Measurements from ENCODE around the gene ATAD3B.

- TF ChIP-seq POLR2A (IDR thresholded peaks at IDR 0.05; ENCODE audit: low read depth, low read length) (no peak), TARDBP (IDR thresholded peaks at IDR 0.05; ENCODE audit: borderline replicate concordance) (no peak), EZH2 (IDR thresholded peaks at IDR 0.05; ENCODE audit: borderline replicate concordance, control insufficient read depth, low read depth, low read length) (no peak), CTCF (IDR thresholded peaks at IDR 0.05 in 2 of 3, conservative IDR thresholded peaks at IDR 0.05 in 1 of 3; ENCODE audit: control insufficient read depth in 2 of 3, extremely low read depth in 1 of 3, insufficient read depth in 1 of 3, low read depth in 3 of 3, low read length in 3 of 3) (0 out of 6 replicates have a peak, but pooled peaks of 1 of the 3 experiments have one; percentile 6), ATF3 (IDR thresholded peaks at IDR 0.05; ENCODE audit: borderline replicate concordance, extremely low read depth, low read depth, low read length) (no peak), RBBP5 (conservative IDR thresholded peaks at IDR 0.05) (no peak), TAF1 (IDR thresholded peaks at IDR 0.05; ENCODE audit: borderline replicate concordance, low read depth, low read length) (no peak), RAD21 (IDR thresholded peaks at IDR 0.05; ENCODE audit: insufficient read depth, low read depth, low read length) (no peak), RELA (IDR thresholded peaks at IDR 0.05; ENCODE audit: borderline replicate concordance, partially characterized antibody) (no peak), NR2F1 (conservative IDR thresholded peaks at IDR 0.05) (no peak), SMARCA5 (IDR thresholded peaks at IDR 0.05) (no peak)
These were observed 39.5 kb downstream of the ATAD3B start for GRCh38 chr1:1510912-1511532.
